ENCODE results near the gene NTHL1.
A peak's percentile ranks its signal among the peaks of the same experiment; 100 is the strongest.

Gene NTHL1

GRCh38 chr16:2009164-2009711 is 38.4 kb downstream of the NTHL1 start:
- DNase-seq (ENCODE audit: low read depth in 2 of 2): no peak

GRCh38 chr16:2008631-2009163 is 38.9 kb downstream of the NTHL1 start:
- DNase-seq (ENCODE audit: low read depth in 2 of 2): no peak

GRCh38 chr16:2008009-2008526 is 39.6 kb downstream of the NTHL1 start:
- DNase-seq (ENCODE audit: low read depth in 2 of 2): no peak

GRCh38 chr16:2007081-2007836 is 40.4 kb downstream of the NTHL1 start:
- no peak for DNase-seq (ENCODE audit: low read depth in 2 of 2)

- no peak for DNase-seq (ENCODE audit: low read depth in 2 of 2)
These were observed 41.3 kb downstream of the NTHL1 start for GRCh38 chr16:2006317-2006716.

- DNase-seq (ENCODE audit: low read depth in 2 of 2): no peak
These were observed 42.0 kb downstream of the NTHL1 start for GRCh38 chr16:2005646-2006045.

- DNase-seq (ENCODE audit: low read depth in 2 of 2): no peak
These were observed 42.7 kb downstream of the NTHL1 start for GRCh38 chr16:2004795-2005517.

GRCh38 chr16:2003827-2004641 is 43.6 kb downstream of the NTHL1 start:
- peak; percentile 62 to 69 for DNase-seq (ENCODE audit: low read depth in 2 of 2)

GRCh38 chr16:2003231-2003826 is 44.3 kb downstream of the NTHL1 start:
- no peak for DNase-seq (ENCODE audit: low read depth in 2 of 2)

- DNase-seq (ENCODE audit: low read depth in 2 of 2): no peak
These were observed 45.0 kb downstream of the NTHL1 start for GRCh38 chr16:2002406-2003230.

GRCh38 chr16:2001456-2002355 is 45.9 kb downstream of the NTHL1 start:
- no peak for DNase-seq (ENCODE audit: low read depth in 2 of 2)

GRCh38 chr16:2001035-2001434 is 46.6 kb downstream of the NTHL1 start:
- DNase-seq (ENCODE audit: low read depth in 2 of 2): no peak

- DNase-seq (ENCODE audit: low read depth in 2 of 2): no peak
These were observed 47.6 kb downstream of the NTHL1 start for GRCh38 chr16:1999866-2000514.

- no peak for DNase-seq (ENCODE audit: low read depth in 2 of 2)
These were observed 48.5 kb downstream of the NTHL1 start for GRCh38 chr16:1998852-1999801.

- DNase-seq (ENCODE audit: low read depth in 2 of 2): no peak
These were observed 49.2 kb downstream of the NTHL1 start for GRCh38 chr16:1998360-1998835.

- DNase-seq (ENCODE audit: low read depth in 2 of 2): no peak
These were observed 49.9 kb downstream of the NTHL1 start for GRCh38 chr16:1997494-1998359.
